Tibial nerve (tissue), 4 donors: Measurements from ENCODE around the gene CARD9.

Source experiments
- CTCF ChIP-seq, 5 experiments: fragments of 200-600 bp in 3 of 5; fragments of 450-650 bp in 2 of 5; sonication (generic) in 3 of 5; IDR thresholded peaks; one replicate each; pipeline ENCODE4 v1.5.1; 2016 to 2019; ENCODE audit warnings: antibody characterized with exemption in 5 of 5, mild to moderate bottlenecking in 3 of 5, moderate library complexity in 2 of 5
- EP300 ChIP-seq, 2 donors: sonication (generic); formaldehyde crosslinking; IDR thresholded peaks; one replicate each; pipeline ENCODE4 v1.6.1; 2017; ENCODE audit warnings: antibody characterized with exemption in 2 of 2, mild to moderate bottlenecking in 1 of 2

DNA sequence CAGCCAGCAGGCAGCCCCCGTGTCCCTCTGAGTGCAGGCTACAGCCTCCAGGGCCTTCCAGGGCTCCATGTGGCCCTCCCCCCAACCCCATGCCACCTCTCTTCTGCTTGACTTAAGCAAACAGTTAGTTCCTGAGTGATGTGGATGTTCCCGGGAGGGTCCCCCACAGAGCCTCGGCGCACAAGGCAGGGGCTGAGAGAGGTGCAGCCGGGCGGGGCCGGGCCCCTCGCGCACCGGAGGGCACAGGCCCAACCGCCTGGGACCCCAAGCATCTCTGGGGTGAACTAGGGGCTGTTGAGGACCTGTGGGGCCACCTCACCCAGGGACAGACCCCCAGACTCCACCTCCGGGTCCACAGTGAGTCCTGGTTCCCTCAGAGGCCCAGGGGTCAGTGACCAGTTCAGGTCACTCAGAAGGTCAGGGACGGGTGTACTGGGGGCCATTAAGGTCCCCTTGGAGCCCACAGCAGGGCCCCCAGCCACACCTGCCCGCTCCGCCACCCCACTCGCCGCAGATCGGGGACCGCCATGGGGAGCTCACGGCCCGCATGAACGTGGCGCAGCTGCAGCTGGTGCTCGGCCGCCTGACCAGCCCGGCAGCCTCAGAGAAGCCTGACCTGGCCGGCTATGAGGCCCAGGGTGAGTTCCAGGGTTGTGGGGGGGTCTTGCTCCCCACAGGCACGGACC, 33.0 kb downstream of the CARD9 start:
- TF ChIP-seq CTCF (IDR thresholded peaks at IDR 0.05) (no peak), EP300 (IDR thresholded peaks at IDR 0.05) (no peak)
